H1 (cell line): ENCODE results near the gene ACER3. TPM values are rescaled to one million over a fixed set of nuclear protein-coding genes. Genes with fewer than 3 reads are reported as not detected.

Source experiments
- CTCF ChIA-PET: fragments of 300-600 bp; sonication (Branson Sonifier 250); formaldehyde crosslinking; loops from one replicate; lab custom pipeline; 2021; ENCODE audit not compliant: partially characterized antibody; lab: Charles Lee
- POLR2A ChIA-PET: fragments of 300-600 bp; sonication (Branson Sonifier 250); formaldehyde crosslinking; loops from one replicate; lab custom pipeline; 2021; ENCODE audit warnings: inconsistent platforms; ENCODE audit not compliant: partially characterized antibody; lab: Charles Lee
- DNase-seq, 2 experiments: peaks; one replicate each; pipeline versions ENCODE4 v3.0.0 to v3.0.0-alpha.2; 2010 to 2022; ENCODE audit warnings: low spot score in 2 of 2, low read depth in 1 of 2, mixed read lengths in 1 of 2
- FAIRE-seq: peaks from 2 replicates; lab custom pipeline; 2011; peaks lifted over from hg19 to GRCh38; lab: Jason Lieb, UNC
- H2AFZ ChIP-seq: 2 replicates; pipeline ENCODE4 v1.8.1; 2012; ENCODE audit warnings: low read length, inconsistent platforms
- H2AK5ac ChIP-seq: 2 replicates; pipeline ENCODE4 v1.6.1; 2013; ENCODE audit warnings: low read depth, low read length
- H2BK120ac ChIP-seq: replicated peaks from 2 replicates; pipeline ENCODE3; 2013; ENCODE audit warnings: low read depth, low read length, inconsistent platforms
- H2BK12ac ChIP-seq: 2 replicates; pipeline ENCODE4 v1.6.1; 2013; ENCODE audit warnings: low read depth, low read length
- H2BK15ac ChIP-seq: 2 replicates; pipeline ENCODE4 v1.6.1; 2013; ENCODE audit warnings: low read length
- H2BK20ac ChIP-seq: 2 replicates; pipeline ENCODE4 v1.6.1; 2013; ENCODE audit warnings: low read length
- H2BK5ac ChIP-seq: 2 replicates; pipeline ENCODE4 v1.6.1; 2013; ENCODE audit warnings: low read depth, low read length
- H3K14ac ChIP-seq: 2 replicates; pipeline ENCODE4 v1.6.1; 2013; ENCODE audit warnings: inconsistent platforms; ENCODE audit not compliant: insufficient read length
- H3K18ac ChIP-seq: 2 replicates; pipeline ENCODE4 v1.6.1; 2013; ENCODE audit warnings: low read length; ENCODE audit errors: extremely low read depth
- H3K23ac ChIP-seq: 2 replicates; pipeline ENCODE4 v1.6.1; 2013; ENCODE audit warnings: inconsistent platforms; ENCODE audit not compliant: insufficient read length
- H3K23me2 ChIP-seq: 2 replicates; pipeline ENCODE4 v1.6.1; 2013; ENCODE audit warnings: low read depth, low read length
- H3K27ac ChIP-seq: 2 replicates; pipeline ENCODE4 v1.6.1; 2011; ENCODE audit warnings: low read depth, low read length, inconsistent platforms
- H3K27me3 ChIP-seq, 4 experiments: replicated peaks in 1 of 4; 1 replicate in 1 of 4; 2 replicates in 3 of 4; pipeline versions ENCODE4 v1.6.1 to v1.8.1; 2011 to 2013; ENCODE audit warnings: low read length in 3 of 4, mild to moderate bottlenecking in 3 of 4, inconsistent platforms in 2 of 4, mixed read lengths in 2 of 4, moderate library complexity in 1 of 4; ENCODE audit not compliant: control insufficient read depth in 3 of 4, insufficient read depth in 3 of 4; ENCODE audit errors: extremely low read depth in 1 of 4
- H3K36me3 ChIP-seq, 4 experiments: 2 replicates each; pipeline versions ENCODE4 v1.6.1 to v1.8.1; 2011 to 2013; ENCODE audit warnings: mild to moderate bottlenecking in 4 of 4, low read length in 3 of 4, moderate library complexity in 2 of 4, control low read depth in 1 of 4, inconsistent platforms in 1 of 4; ENCODE audit not compliant: insufficient read depth in 4 of 4, control insufficient read depth in 2 of 4
- H3K4ac ChIP-seq: replicated peaks from 2 replicates; pipeline ENCODE3; 2013; ENCODE audit warnings: low read length, low read depth, mixed read lengths, inconsistent platforms; ENCODE audit not compliant: insufficient read length
- H3K4me1 ChIP-seq, 4 experiments: replicated peaks in 1 of 4; 1 replicate in 1 of 4; 2 replicates in 3 of 4; pipeline versions ENCODE4 v1.6.1 to v1.8.1; 2011 to 2013; ENCODE audit warnings: low read length in 3 of 4, inconsistent platforms in 2 of 4, mixed read lengths in 1 of 4; ENCODE audit not compliant: insufficient read depth in 4 of 4, control insufficient read depth in 3 of 4
- H3K4me2 ChIP-seq, 2 experiments: 2 replicates each; pipeline versions ENCODE4 v1.6.1 to v1.8.1; 2011 to 2013; ENCODE audit warnings: low read depth in 2 of 2, low read length in 2 of 2, control low read depth in 1 of 2, inconsistent platforms in 1 of 2, mild to moderate bottlenecking in 1 of 2; ENCODE audit not compliant: insufficient read depth in 1 of 2
- H3K4me3 ChIP-seq, 4 experiments: fragments of 200-600, 300-600 bp in 1 of 4; sonication (generic), shearing (Covaris generic), sonication (Bioruptor Twin) in 1 of 4; 2 replicates each; pipeline versions ENCODE4 v1.5.1 to v1.8.1; 2011 to 2016; ENCODE audit warnings: low read length in 4 of 4, low read depth in 3 of 4, control low read depth in 2 of 4, inconsistent platforms in 2 of 4, mild to moderate bottlenecking in 2 of 4, mixed read lengths in 1 of 4, moderate library complexity in 1 of 4; ENCODE audit not compliant: insufficient read depth in 2 of 4; ENCODE audit errors: extremely low read depth in 1 of 4
- H3K56ac ChIP-seq: replicated peaks from 2 replicates; pipeline ENCODE3; 2013; ENCODE audit warnings: low read depth, mild to moderate bottlenecking, mixed read lengths, low read length, inconsistent platforms; ENCODE audit not compliant: insufficient read length
- H3K79me1 ChIP-seq: 2 replicates; pipeline ENCODE4 v1.6.1; 2013; ENCODE audit warnings: low read depth, low read length, control low read depth
- H3K79me2 ChIP-seq, 2 experiments: 2 replicates each; pipeline versions ENCODE4 v1.6.1 to v1.8.1; 2012 to 2013; ENCODE audit warnings: low read length in 2 of 2, mild to moderate bottlenecking in 2 of 2, inconsistent platforms in 1 of 2; ENCODE audit not compliant: insufficient read depth in 2 of 2, control insufficient read depth in 1 of 2
- H3K9ac ChIP-seq, 4 experiments: replicated peaks in 1 of 4; 1 replicate in 1 of 4; 2 replicates in 3 of 4; pipeline versions ENCODE4 v1.6.1 to v1.8.1; 2011 to 2013; ENCODE audit warnings: low read depth in 3 of 4, low read length in 3 of 4, control low read depth in 2 of 4, mild to moderate bottlenecking in 2 of 4, moderate library complexity in 2 of 4, inconsistent platforms in 1 of 4; ENCODE audit errors: extremely low read depth in 1 of 4
- H3K9me3 ChIP-seq, 2 experiments: 2 replicates each; pipeline versions ENCODE4 v1.6.1 to v1.8.1; 2012 to 2013; ENCODE audit warnings: mild to moderate bottlenecking in 2 of 2, moderate library complexity in 2 of 2, control low read depth in 1 of 2, inconsistent platforms in 1 of 2, low read depth in 1 of 2, low read length in 1 of 2, mixed read lengths in 1 of 2; ENCODE audit not compliant: insufficient read depth in 2 of 2
- H4K20me1 ChIP-seq, 2 experiments: replicated peaks in 1 of 2; 2 replicates each; pipeline versions ENCODE3 to v1.8.1; 2011 to 2013; ENCODE audit warnings: inconsistent platforms in 2 of 2, low read length in 2 of 2, mild to moderate bottlenecking in 1 of 2; ENCODE audit not compliant: insufficient read depth in 2 of 2, control insufficient read depth in 1 of 2
- H4K5ac ChIP-seq: 2 replicates; pipeline ENCODE4 v1.6.1; 2013; ENCODE audit warnings: low read length, low read depth, mixed read lengths, inconsistent platforms; ENCODE audit not compliant: insufficient read length
- H4K8ac ChIP-seq: 2 replicates; pipeline ENCODE4 v1.8.0; 2013; ENCODE audit warnings: mild to moderate bottlenecking, moderate library complexity, low read length, inconsistent platforms; ENCODE audit not compliant: insufficient read depth; ENCODE audit errors: extremely low read depth
- H4K91ac ChIP-seq: replicated peaks from 2 replicates; pipeline ENCODE3; 2013; ENCODE audit warnings: low read length, mixed read lengths, inconsistent platforms; ENCODE audit not compliant: insufficient read length
- CEBPB ChIP-seq: IDR thresholded peaks from 2 replicates; pipeline ENCODE4 v1.6.1; 2012; ENCODE audit warnings: low read depth, low read length
- CHD1 ChIP-seq: IDR thresholded peaks from 2 replicates; pipeline ENCODE4 v1.6.1; 2012; ENCODE audit warnings: low read depth, low read length, improper control_type of control experiment
- CTBP2 ChIP-seq: IDR thresholded peaks from 2 replicates; pipeline ENCODE4 v1.7.0; 2011; ENCODE audit warnings: borderline replicate concordance, mild to moderate bottlenecking, moderate library complexity, mixed read lengths, low read length; ENCODE audit not compliant: insufficient read depth, insufficient read length
- JUN ChIP-seq: IDR thresholded peaks from 2 replicates; pipeline ENCODE4 v1.6.1; 2011; ENCODE audit warnings: low read depth, mild to moderate bottlenecking, improper control_type of control experiment, low read length
- RBBP5 ChIP-seq: IDR thresholded peaks from 2 replicates; pipeline ENCODE4 v1.7.1; 2012; ENCODE audit warnings: low read depth, mild to moderate bottlenecking, inconsistent platforms, low read length, moderate library complexity, borderline replicate concordance
- SP1 ChIP-seq: IDR thresholded peaks from 2 replicates; pipeline ENCODE4 v1.6.1; 2011; ENCODE audit warnings: low read depth, low read length
- SP4 ChIP-seq: IDR thresholded peaks from 2 replicates; pipeline ENCODE4 v1.6.1; 2012; ENCODE audit warnings: low read length, inconsistent platforms
- WGBS, 2 experiments: shearing (Covaris generic) in 1 of 2; methylation state at CpG; one replicate each; pipeline versions ENCODE4 v1.1.6 to v1.1.7; 2013 to 2015; ENCODE audit warnings: low lambda C conversion rate in 2 of 2, mixed read lengths in 2 of 2, inconsistent platforms in 1 of 2, low coverage in 1 of 2, missing lambda C conversion rate in 1 of 2; ENCODE audit not compliant: insufficient replicate concordance in 2 of 2, insufficient coverage in 1 of 2, insufficient read length in 1 of 2; ENCODE audit errors: extremely low coverage in 1 of 2, missing lambda C conversion rate in 1 of 2; 5-methylcytosine and 5-hydroxymethylcytosine counted together
- polyA plus RNA-seq, 7 experiments: library from polyadenylated mRNA; depleted of rRNA in 3 of 7; stranded (reverse) in 5 of 7; unstranded in 2 of 7; fragments of >200 nt in 5 of 7; fragments of 200-250 nt in 2 of 7; gene quantifications; 1 replicate in 5 of 7; 2 replicates in 1 of 7; 4 replicates in 1 of 7; pipeline versions ENCODE4 v1.2.1 to v1.2.3, GENCODE V29; 2011 to 2013; ENCODE audit warnings: missing spikeins in 2 of 7, mixed read lengths in 2 of 7
- total RNA-seq: library from RNA; stranded (reverse); fragmentation: NEBNext Ultra II Directional; extraction: Animal tissue kit (Norgen Biotek cat#: 25700); gene quantifications from 2 replicates; pipeline ENCODE4 v1.2.1, GENCODE V29; 2021
- TF ChIP-seq, protein P1 (sequence below): IDR thresholded peaks from 2 replicates; pipeline ENCODE4 v1.6.1; 2011; ENCODE audit warnings: low read length, improper control_type of control experiment

Gene ACER3
- total and polyA plus RNA-seq, 2 of the 8 experiments (the other 6 are each of a cell fraction or from before 2014, with no cell fraction given), result 5.7 to 16.2 TPM

DNA sequence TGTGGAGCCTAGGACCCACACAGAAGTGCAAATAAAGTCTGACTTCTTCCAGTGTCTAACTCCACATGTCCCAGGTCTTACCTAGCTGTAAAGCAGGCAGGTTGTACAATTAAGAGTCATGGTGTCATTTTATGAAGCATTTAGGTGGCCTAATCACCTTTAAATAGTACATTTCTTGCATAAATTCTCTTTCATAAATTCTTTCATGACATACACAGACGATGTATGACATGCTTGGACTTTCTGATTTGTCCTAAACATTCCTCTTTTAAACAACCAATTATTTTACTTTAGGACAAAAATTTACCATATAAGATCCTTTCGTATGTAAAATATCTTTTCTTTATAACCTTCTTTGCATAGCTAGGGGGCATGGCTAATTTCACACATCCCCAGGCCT, 46.3 kb upstream of the ACER3 start:
- H3K36me3 ChIP-seq, result 0 out of 8 replicates have a peak, but pooled peaks cover 0 to 2% (median 0%) of the 10 kb centered on the region in 4 experiments
- no peak overlapping the region for H4K91ac ChIP-seq
- H4K8ac ChIP-seq, result no peak overlapping the region
- no peak overlapping the region for H3K27ac ChIP-seq
- no peak overlapping the region for H2BK15ac ChIP-seq
- no peak overlapping the region for H3K23ac ChIP-seq
- no peak overlapping the region for H3K4me3 ChIP-seq
- no peak overlapping the region for H3K18ac ChIP-seq
- no peak overlapping the region for H2AK5ac ChIP-seq
- ChIA-PET CTCF (interaction anchor here (1.3 to 1.4 kb wide), 2 partner anchors 14 to 105 kb away, joined by 3 to 4 read pairs; no protein-coding TSS in a partner anchor), POLR2A (no interaction called here)
- H3K4ac ChIP-seq, result no peak overlapping the region
- peaks cover 23% of the 10 kb centered on the region in 2 experiments for H3K9me3 ChIP-seq
- no peaks in the 10 kb centered on the region for H3K79me1 ChIP-seq
- H3K27me3 ChIP-seq, result no peaks in the 10 kb centered on the region
- no peak for FAIRE-seq
- no peak overlapping the region for H3K4me2 ChIP-seq
- WGBS, 2 experiments, result 86% methylated on average over 2 of the region's 2 CpGs; no CpG with 5 or more reads in 1 of the 2 experiments
- H3K14ac ChIP-seq, result no peak overlapping the region
- H3K9ac ChIP-seq, result no peak overlapping the region
- H2BK5ac ChIP-seq, result no peak overlapping the region
- H2BK120ac ChIP-seq, result no peak overlapping the region
- H2BK12ac ChIP-seq, result no peak overlapping the region
- no peaks in the 10 kb centered on the region for H3K79me2 ChIP-seq
- H4K5ac ChIP-seq, result no peak overlapping the region
- H3K4me1 ChIP-seq, result no peaks in the 10 kb centered on the region
- DNase-seq, result no peak
- no peaks in the 10 kb centered on the region for H4K20me1 ChIP-seq
- no peaks in the 10 kb centered on the region for H3K23me2 ChIP-seq
- H3K56ac ChIP-seq, result no peak overlapping the region
- H2BK20ac ChIP-seq, result no peak overlapping the region
- no peak overlapping the region for H2AFZ ChIP-seq
- TF ChIP-seq CHD1 (no peak), SP1 (no peak), CEBPB (no peak), RBBP5 (no peak), JUN (no peak), CTBP2 (no peak), SP4 (no peak)
- TF ChIP-seq, protein P1, sequence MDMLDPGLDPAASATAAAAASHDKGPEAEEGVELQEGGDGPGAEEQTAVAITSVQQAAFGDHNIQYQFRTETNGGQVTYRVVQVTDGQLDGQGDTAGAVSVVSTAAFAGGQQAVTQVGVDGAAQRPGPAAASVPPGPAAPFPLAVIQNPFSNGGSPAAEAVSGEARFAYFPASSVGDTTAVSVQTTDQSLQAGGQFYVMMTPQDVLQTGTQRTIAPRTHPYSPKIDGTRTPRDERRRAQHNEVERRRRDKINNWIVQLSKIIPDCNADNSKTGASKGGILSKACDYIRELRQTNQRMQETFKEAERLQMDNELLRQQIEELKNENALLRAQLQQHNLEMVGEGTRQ, result no peak
